Tibial artery (tissue), 4 donors: ENCODE measurements around the gene GALNT18.

Experiments
- DNase-seq, 2 donors: peaks; one replicate each; pipeline ENCODE4 v3.0.0-alpha.2; 2019
- H3K27ac ChIP-seq, 2 donors: fragments of 200-600 bp; sonication (generic) in 1 of 2; 1 replicate in 1 of 2; 2 replicates in 1 of 2; pipeline ENCODE4 v1.5.1; 2018 to 2019; ENCODE audit warnings: mild to moderate bottlenecking in 1 of 2
- H3K27me3 ChIP-seq, 2 donors: fragments of 200-600 bp; sonication (generic) in 1 of 2; one replicate each; pipeline versions ENCODE4 v1.5.1 to v1.6.0; 2016 to 2019
- H3K36me3 ChIP-seq, 3 donors: fragments of 200-600 bp; sonication (generic) in 2 of 3; one replicate each; pipeline ENCODE4 v1.5.1; 2016 to 2019; ENCODE audit warnings: mild to moderate bottlenecking in 2 of 3
- H3K4me1 ChIP-seq, 4 donors: fragments of 200-600 bp; sonication (generic) in 2 of 4; 1 replicate in 3 of 4; 2 replicates in 1 of 4; pipeline ENCODE4 v1.5.1; 2016 to 2019
- H3K4me3 ChIP-seq, 2 donors: fragments of 200-600 bp; sonication (generic) in 1 of 2; 1 replicate in 1 of 2; 2 replicates in 1 of 2; pipeline ENCODE4 v1.5.1; 2018 to 2019; ENCODE audit warnings: mild to moderate bottlenecking in 2 of 2
- H3K9me3 ChIP-seq, 3 donors: fragments of 200-600 bp; sonication (generic) in 1 of 3; one replicate each; pipeline ENCODE4 v1.5.1; 2016 to 2019
- intact Hi-C: fragments of 100-400 bp; cut with DNase I; formaldehyde crosslinking; loops from one replicate; pipeline ENCODE4 v1.15.0; 2023; ENCODE audit warnings: low total_unique reads
- TF ChIP-seq, protein P1 (sequence below), 2 experiments: fragments of 200-600 bp in 1 of 2; fragments of 450-650 bp in 1 of 2; IDR thresholded peaks; one replicate each; pipeline ENCODE4 v1.5.1; 2017 to 2019; ENCODE audit warnings: antibody characterized with exemption in 2 of 2, mild to moderate bottlenecking in 1 of 2, moderate library complexity in 1 of 2

The GALNT18 gene

DNA sequence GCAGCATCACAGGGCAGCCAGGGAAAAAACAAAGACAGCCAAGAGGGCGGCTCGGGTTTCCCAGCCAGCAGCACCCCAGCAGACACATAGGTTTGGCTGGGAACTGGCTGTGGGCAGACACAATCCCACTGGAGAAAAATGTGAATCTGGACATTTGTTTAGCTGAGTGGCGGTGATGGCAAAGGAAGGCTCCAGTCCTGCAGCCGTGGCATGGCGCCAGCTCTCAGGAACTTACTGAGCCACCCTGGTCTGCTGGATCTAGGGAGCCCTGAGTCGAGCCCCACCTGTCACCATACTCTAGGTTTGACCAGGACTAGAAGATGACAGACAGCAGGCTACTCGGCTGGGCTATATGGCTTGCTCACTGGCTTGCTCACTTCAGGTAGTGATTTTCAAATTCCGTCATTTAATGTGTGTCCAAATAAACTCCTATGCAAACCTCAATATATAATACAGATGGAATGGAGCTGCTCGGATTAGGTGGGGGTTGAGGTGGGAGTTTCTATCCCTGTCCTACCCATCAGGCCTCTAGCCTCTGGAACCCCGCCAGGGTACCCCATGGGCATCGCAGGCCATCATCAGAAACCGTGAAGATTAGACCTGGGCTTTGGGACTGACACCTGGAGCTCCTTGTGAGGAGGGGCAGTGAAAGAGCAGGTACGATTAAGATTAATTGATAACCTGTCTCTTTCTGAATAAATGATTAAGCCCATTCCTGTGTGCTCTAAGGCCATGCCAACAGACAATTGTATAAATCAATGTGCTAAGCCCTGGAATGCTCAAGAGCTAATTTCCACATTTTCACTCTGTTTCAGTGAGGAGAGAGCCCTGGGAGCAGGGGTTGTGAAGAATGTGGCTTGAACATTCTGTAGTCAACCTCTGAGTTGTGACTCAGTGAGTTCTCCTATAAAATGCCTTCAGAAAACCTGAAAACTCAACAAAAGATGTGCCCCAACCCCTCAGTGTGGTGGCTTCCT is 42.5 kb downstream of the GALNT18 start:
- peaks cover 0 to 61% (median 29%) of the 10 kb centered on the region in 4 donors for H3K4me1 ChIP-seq
- intact Hi-C loops = no loop called here
- no peaks in the 10 kb centered on the region for H3K9me3 ChIP-seq
- H3K36me3 ChIP-seq = no peaks in the 10 kb centered on the region
- TF ChIP-seq, protein P1, sequence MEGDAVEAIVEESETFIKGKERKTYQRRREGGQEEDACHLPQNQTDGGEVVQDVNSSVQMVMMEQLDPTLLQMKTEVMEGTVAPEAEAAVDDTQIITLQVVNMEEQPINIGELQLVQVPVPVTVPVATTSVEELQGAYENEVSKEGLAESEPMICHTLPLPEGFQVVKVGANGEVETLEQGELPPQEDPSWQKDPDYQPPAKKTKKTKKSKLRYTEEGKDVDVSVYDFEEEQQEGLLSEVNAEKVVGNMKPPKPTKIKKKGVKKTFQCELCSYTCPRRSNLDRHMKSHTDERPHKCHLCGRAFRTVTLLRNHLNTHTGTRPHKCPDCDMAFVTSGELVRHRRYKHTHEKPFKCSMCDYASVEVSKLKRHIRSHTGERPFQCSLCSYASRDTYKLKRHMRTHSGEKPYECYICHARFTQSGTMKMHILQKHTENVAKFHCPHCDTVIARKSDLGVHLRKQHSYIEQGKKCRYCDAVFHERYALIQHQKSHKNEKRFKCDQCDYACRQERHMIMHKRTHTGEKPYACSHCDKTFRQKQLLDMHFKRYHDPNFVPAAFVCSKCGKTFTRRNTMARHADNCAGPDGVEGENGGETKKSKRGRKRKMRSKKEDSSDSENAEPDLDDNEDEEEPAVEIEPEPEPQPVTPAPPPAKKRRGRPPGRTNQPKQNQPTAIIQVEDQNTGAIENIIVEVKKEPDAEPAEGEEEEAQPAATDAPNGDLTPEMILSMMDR (IDR thresholded peaks at IDR 0.05) = no peak
- no peak for DNase-seq
- H3K27me3 ChIP-seq = no peaks in the 10 kb centered on the region
- H3K4me3 ChIP-seq = no peak overlapping the region
- peak overlapping the region; percentile 6 to 28 for H3K27ac ChIP-seq

DNA sequence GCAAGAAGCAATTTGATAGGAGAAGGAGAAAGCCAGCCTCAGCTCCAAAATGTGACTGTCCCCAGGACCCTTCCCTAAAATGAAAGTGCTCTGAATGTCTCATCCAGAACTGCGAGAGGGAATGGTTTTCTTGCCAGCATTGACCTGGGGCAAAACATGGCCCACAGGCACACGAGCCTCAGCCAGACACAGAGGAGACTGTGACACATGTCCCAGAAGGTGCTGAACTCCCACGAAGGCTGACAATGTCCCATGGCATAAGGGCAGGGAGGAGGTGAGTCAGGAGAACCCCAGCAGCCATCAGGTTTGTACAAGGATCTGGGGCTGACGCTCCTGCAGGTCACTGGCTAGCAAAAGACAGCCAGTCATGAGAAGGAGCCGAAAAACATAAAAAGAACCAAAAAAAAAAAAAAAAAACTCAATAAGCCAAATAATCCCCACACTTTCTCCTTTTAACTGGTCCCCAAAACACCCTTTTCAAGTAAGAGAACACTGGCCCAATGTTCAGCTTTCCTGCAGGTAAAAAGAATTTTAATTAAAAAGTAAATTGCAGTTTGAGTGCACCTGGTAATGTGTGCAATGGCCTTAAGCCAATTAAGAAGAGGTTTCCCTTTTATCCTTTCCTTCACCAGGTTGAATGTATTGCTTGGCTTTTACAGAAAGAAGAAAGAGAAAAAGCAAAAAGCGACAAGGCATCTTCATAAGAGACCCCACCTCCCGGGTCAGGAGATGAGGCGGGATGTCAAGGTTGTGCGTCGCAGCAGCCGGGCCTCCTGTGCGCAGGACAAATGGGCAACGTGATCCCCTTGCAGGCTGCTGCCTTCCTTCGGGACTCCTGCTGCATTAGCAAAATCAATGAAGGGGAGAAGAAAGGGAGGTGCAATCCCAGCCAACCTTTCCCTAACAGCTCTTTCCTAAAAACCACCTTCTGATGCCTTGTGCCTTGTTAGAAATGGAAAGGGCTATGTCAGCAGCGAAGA is 43.6 kb downstream of the GALNT18 start:
- no peak for DNase-seq
- peaks cover 0 to 51% (median 25%) of the 10 kb centered on the region in 4 donors for H3K4me1 ChIP-seq
- intact Hi-C loops = no loop called here

DNA sequence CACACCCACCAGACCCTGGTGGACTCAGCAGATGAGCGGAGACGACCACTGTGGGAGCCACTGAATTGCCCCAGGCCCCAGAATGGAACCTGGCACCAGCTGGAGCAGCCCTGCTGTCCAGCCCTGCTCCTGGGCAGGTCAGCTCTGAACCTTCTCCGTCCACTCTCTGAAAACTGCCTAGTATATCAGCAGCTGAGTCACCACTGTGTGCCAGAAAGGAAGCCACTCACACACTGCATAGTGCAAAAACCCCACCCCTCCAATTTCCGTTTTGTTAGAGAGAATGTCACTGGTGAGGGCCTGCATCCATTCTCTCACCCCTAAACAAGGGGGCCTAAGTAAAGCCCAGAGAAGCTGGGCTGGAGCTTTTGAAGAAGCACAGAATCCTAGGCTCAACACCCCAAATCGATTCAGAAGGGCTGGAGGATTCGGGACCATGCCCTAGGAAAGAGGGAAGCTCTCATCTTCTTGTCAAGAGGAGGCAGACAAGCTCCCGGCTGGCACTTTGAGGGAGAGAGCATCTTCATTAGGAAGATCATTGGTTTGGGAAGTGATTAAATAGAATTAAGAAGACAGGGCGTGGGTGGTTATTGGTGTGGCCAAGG is 44.5 kb downstream of the GALNT18 start:
- H3K9me3 ChIP-seq = no peaks in the 10 kb centered on the region
- H3K27me3 ChIP-seq = no peaks in the 10 kb centered on the region
- intact Hi-C loops = no loop called here
- no peaks in the 10 kb centered on the region for H3K36me3 ChIP-seq
- peak in 1 of 2 donors; percentile 32 for DNase-seq
- no peak overlapping the region for H3K4me3 ChIP-seq
- H3K27ac ChIP-seq = peak overlapping the region in 1 of 2 donors; percentile 30
- peaks cover 0 to 48% (median 26%) of the 10 kb centered on the region in 4 donors for H3K4me1 ChIP-seq
- TF ChIP-seq, protein P1 (IDR thresholded peaks at IDR 0.05) = no peak

More for the DNA sequence above, 43.6 kb downstream of the GALNT18 start:
- H3K9me3 ChIP-seq = no peaks in the 10 kb centered on the region
- H3K27ac ChIP-seq = peak overlapping the region; percentile 28 to 30
- no peaks in the 10 kb centered on the region for H3K27me3 ChIP-seq
- H3K36me3 ChIP-seq = no peaks in the 10 kb centered on the region
- H3K4me3 ChIP-seq = no peak overlapping the region
- TF ChIP-seq, protein P1 (IDR thresholded peaks at IDR 0.05) = no peak

DNA sequence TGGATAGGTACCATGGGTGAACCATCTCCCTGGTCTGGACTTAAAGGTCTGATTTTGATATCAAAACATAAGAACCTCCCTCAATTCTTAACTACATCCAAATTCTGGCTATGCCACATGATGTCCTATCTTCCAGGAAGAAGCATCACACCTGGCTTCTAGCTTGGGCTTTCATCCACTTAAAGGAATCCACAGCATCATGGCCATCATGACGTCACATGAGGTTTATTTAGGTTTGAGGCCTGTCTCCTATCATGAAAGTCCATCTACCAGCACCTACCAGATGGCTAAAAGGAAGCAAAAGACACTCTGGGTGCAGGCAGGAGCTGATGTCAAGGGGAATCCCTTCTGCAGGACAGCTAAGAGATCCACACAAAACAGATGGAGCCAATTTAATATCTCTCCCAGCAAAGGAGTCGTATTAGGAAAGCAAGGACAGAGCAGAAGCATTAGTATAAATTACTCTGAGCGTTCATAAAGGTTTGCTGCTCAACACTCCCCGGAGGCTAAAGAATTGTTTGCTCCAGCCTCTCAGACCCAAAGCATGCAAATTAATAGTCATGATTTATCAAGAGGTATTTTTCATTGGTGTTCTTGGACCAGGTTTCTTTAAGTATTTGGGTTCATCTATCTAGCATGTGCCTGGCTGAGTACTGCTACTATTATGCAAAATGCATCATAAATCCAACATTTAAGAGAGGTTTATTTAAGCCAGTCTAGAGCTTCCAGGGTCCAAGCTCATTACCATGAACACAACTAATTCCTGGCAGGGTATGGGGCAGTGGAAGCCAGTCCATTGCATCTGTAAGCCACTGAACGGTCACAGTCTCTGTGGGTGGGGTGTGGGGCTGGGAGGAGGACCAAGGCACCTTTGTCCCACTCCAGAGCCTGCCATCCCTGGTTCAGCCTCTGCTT is 47.2 kb downstream of the GALNT18 start:
- H3K36me3 ChIP-seq = no peaks in the 10 kb centered on the region
- no peaks in the 10 kb centered on the region for H3K9me3 ChIP-seq
- DNase-seq = peak in 1 of 2 donors; percentile 13
- TF ChIP-seq, protein P1 (IDR thresholded peaks at IDR 0.05) = no peak
- H3K4me3 ChIP-seq = no peak overlapping the region
- peaks cover 0 to 43% (median 23%) of the 10 kb centered on the region in 4 donors for H3K4me1 ChIP-seq
- intact Hi-C loops = no loop called here
- H3K27me3 ChIP-seq = no peaks in the 10 kb centered on the region
- no peak overlapping the region for H3K27ac ChIP-seq
